HepG2 (cell line): ENCODE measurements around the gene TRAP1. TPM values are rescaled to one million over a fixed set of nuclear protein-coding genes. Genes with fewer than 3 reads are reported as not detected.

Experiments used
- CREB1 ChIP-seq, 2 experiments: fragments of 450-650 bp in 1 of 2; IDR thresholded peaks; 2 replicates each; pipeline ENCODE4 v1.6.1; 2016 to 2017; ENCODE audit warnings: control low read depth in 1 of 2, mild to moderate bottlenecking in 1 of 2, missing compliant biosample characterization in 1 of 2, missing genetic modification characterization in 1 of 2
- FOSL2 ChIP-seq: sonication (generic); formaldehyde crosslinking; IDR thresholded peaks from 2 replicates; pipeline ENCODE4 v1.4.0; 2020; ENCODE audit warnings: missing genetic modification reagents
- HNF1B ChIP-seq: sonication (generic); formaldehyde crosslinking; IDR thresholded peaks from 2 replicates; pipeline ENCODE4 v1.5.1; 2020; ENCODE audit warnings: mild to moderate bottlenecking, moderate library complexity, missing genetic modification reagents
- HNF4A ChIP-seq: sonication (generic); formaldehyde crosslinking; IDR thresholded peaks from 2 replicates; pipeline ENCODE4 v1.4.0; 2020; ENCODE audit warnings: missing genetic modification reagents
- ISL2 ChIP-seq: sonication (generic); formaldehyde crosslinking; IDR thresholded peaks from 2 replicates; pipeline ENCODE4 v1.5.0; 2020; ENCODE audit warnings: missing genetic modification reagents
- NR0B2 ChIP-seq: sonication (generic); formaldehyde crosslinking; IDR thresholded peaks from 2 replicates; pipeline ENCODE4 v1.4.0; 2020; ENCODE audit warnings: mild to moderate bottlenecking, missing genetic modification reagents
- NR2F6 ChIP-seq, 2 experiments: IDR thresholded peaks; 2 replicates each; pipeline ENCODE4 v1.6.1; 2016; ENCODE audit warnings: antibody characterized with exemption in 1 of 2, mild to moderate bottlenecking in 1 of 2
- TMF1 ChIP-seq: sonication (generic); formaldehyde crosslinking; IDR thresholded peaks from 2 replicates; pipeline ENCODE4 v1.8.1; 2022; ENCODE audit warnings: low read depth, missing genetic modification reagents
- ZBTB37 ChIP-seq: sonication (generic); formaldehyde crosslinking; IDR thresholded peaks from 2 replicates; pipeline ENCODE4 v1.4.0; 2020; ENCODE audit warnings: mild to moderate bottlenecking, missing genetic modification reagents
- ZC3H4 ChIP-seq: sonication (generic); formaldehyde crosslinking; IDR thresholded peaks from 2 replicates; pipeline ENCODE4 v1.4.0; 2020; ENCODE audit warnings: missing genetic modification reagents, borderline replicate concordance
- ZFP1 ChIP-seq: IDR thresholded peaks from 2 replicates; pipeline ENCODE4 v1.6.1; 2016
- ZNF441 ChIP-seq: sonication (generic); formaldehyde crosslinking; IDR thresholded peaks from 2 replicates; pipeline ENCODE4 v1.7.0; 2021; ENCODE audit warnings: missing genetic modification reagents, borderline replicate concordance
- ZNF512B ChIP-seq: sonication (generic); formaldehyde crosslinking; IDR thresholded peaks from 2 replicates; pipeline ENCODE4 v1.5.1; 2020; ENCODE audit warnings: missing genetic modification reagents, mild to moderate bottlenecking, borderline replicate concordance
- ZNF574 ChIP-seq: sonication (generic); formaldehyde crosslinking; IDR thresholded peaks from 2 replicates; pipeline ENCODE4 v1.4.0; 2020; ENCODE audit warnings: missing genetic modification reagents
- ZNF704 ChIP-seq: sonication (generic); formaldehyde crosslinking; IDR thresholded peaks from 2 replicates; pipeline ENCODE4 v1.8.1; 2023; ENCODE audit warnings: mild to moderate bottlenecking, inconsistent platforms, moderate library complexity, missing genetic modification reagents, borderline replicate concordance
- ZNF713 ChIP-seq: sonication (generic); formaldehyde crosslinking; IDR thresholded peaks from 2 replicates; pipeline ENCODE4 v1.4.0; 2020; ENCODE audit warnings: mild to moderate bottlenecking, missing genetic modification reagents
- ZNF749 ChIP-seq: sonication (generic); formaldehyde crosslinking; IDR thresholded peaks from 2 replicates; pipeline ENCODE4 v1.8.0; 2022; ENCODE audit warnings: mild to moderate bottlenecking, missing genetic modification reagents, moderate library complexity, borderline replicate concordance
- ZSCAN30 ChIP-seq: sonication (generic); formaldehyde crosslinking; IDR thresholded peaks from 2 replicates; pipeline ENCODE4 v1.5.0; 2020; ENCODE audit warnings: mild to moderate bottlenecking, missing genetic modification reagents
- polyA plus RNA-seq, 8 experiments: library from polyadenylated mRNA; depleted of rRNA in 3 of 8; stranded (reverse) in 7 of 8; unstranded in 1 of 8; fragments of >200 nt; fragmentation: Illumina TruSeq in 4 of 8; extraction: Trizol in 4 of 8; gene quantifications; 2 replicates each; pipeline versions ENCODE4 v1.2.1 to v1.2.3, GENCODE V29; 2011 to 2016; ENCODE audit warnings: low read depth in 4 of 8, missing spikeins in 1 of 8, mixed read lengths in 1 of 8; ENCODE audit not compliant: insufficient read depth in 1 of 8
- total RNA-seq, 5 experiments: library from RNA; depleted of rRNA; stranded (reverse); fragments of >200 nt; fragmentation: Illumina TruSeq; extraction: Trizol; gene quantifications; 2 replicates each; pipeline ENCODE4 v1.2.3, GENCODE V29; 2016; ENCODE audit warnings: low read depth in 1 of 5

Gene TRAP1
- total and polyA plus RNA-seq, 2 of the 13 experiments (the other 11 are each of a cell fraction or from before 2014, with no cell fraction given): 127 to 240 TPM

- TF ChIP-seq ZNF574 (CRISPR knock-in tag) (peak; percentile 85), HNF4A (CRISPR knock-in tag) (peak; percentile 99), ZFP1 (CRISPR knock-in tag) (peak; percentile 72), HNF1B (peak; percentile 97), CREB1 (IDR thresholded peaks at IDR 0.05) (peak; percentile 63), CREB1 (CRISPR knock-in tag; IDR thresholded peaks at IDR 0.05) (peak; percentile 86), ZNF441 (CRISPR knock-in tag) (peak; percentile 78; the same call in 1 of the 2 replicates), ISL2 (CRISPR knock-in tag) (peak; percentile 85), ZSCAN30 (CRISPR knock-in tag) (no peak), ZNF512B (CRISPR knock-in tag) (no peak), NR0B2 (peak; percentile 78; the same call in 1 of the 2 replicates), ZNF749 (CRISPR knock-in tag) (peak; percentile 68; the same call in 1 of the 2 replicates), FOSL2 (peak; percentile 79), NR2F6 (IDR thresholded peaks at IDR 0.05) (peak; percentile 83), NR2F6 (CRISPR knock-in tag; IDR thresholded peaks at IDR 0.05) (peak; percentile 91), ZBTB37 (CRISPR knock-in tag) (peak; percentile 76), ZC3H4 (CRISPR knock-in tag) (no peak), TMF1 (peak; percentile 76), ZNF704 (CRISPR knock-in tag) (no peak), ZNF713 (CRISPR knock-in tag) (0 out of 2 replicates have a peak, but pooled peaks have one; percentile 67)
These were observed 21.5 kb downstream of the TRAP1 start (continued) for GRCh38 chr16:3695610-3696369.
